ENCODE results near the gene AFF4.
"Not testable (repeated sequence)": the region's sequence is repeated elsewhere in the genome, so short reads cannot be mapped to it uniquely, and the experiment has no call there.

Gene AFF4

GRCh38 chr5:132952829-132953228, 10.6 kb downstream of the AFF4 start:
- no peak for DNase-seq

DNA sequence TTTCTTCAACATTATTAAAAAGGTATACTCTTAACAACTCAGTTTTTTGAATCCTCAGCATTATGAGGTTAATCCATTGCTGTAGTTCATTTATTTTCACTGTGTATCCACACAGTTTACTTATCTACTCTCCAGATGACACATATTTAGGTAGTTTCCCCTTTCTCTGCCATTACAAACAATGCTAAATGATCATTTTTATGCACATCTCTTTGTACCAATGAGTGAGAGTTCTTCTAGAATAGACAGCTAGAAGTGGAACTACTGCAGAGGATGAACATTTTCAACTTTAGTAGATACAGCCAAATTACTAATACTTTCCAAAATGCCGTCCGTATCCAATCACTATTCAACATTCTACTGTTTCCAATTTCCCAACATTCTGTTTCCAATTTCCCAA, 11.5 kb downstream of the AFF4 start:
- DNase-seq: no peak

DNA sequence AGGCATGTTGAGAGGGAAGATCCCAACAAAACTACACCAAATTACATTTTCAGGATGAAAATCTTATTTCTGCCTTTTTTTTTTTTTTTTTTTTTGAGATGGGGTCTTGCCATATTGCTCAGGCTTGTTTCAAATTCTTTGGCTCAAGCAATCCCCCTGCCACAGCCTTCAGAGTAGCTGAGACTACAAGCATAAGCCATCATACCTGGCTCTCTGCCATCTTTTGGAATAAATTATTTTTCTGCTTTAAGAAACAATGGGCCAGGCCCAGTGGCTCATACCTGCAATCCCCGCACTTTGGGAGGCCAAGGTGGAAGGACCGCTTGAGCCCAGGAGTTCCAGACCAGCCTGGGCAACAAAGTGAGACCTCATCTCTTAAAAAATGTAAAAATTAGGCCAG, 14.3 kb downstream of the AFF4 start:
- no peak for DNase-seq

- no peak for DNase-seq
These were observed 15.8 kb downstream of the AFF4 start for GRCh38 chr5:132947671-132948070.

DNA sequence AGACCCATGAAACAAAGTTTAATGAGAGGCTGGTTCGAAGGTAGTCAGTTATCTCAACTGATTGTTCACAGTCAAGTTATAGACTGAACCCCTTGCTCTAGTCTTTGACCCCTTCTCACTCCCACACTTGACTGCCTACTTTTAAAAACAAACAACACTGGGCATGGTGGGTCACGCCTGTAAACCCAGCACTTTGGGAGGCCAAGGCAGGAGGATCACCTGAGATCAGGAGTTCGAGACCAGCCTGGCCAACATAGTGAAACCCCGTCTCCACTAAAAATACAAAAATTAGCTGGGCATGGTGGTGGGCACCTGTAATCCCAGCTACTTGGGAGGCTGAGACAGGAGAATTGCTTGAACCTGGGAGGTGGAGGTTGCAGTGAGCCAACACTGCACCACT, 18.1 kb downstream of the AFF4 start:
- not testable (repeated sequence) for DNase-seq

- DNase-seq: no peak
These were observed 19.9 kb downstream of the AFF4 start for GRCh38 chr5:132943362-132944022.

- DNase-seq: no peak
These were observed 22.1 kb downstream of the AFF4 start for GRCh38 chr5:132941331-132941730.

GRCh38 chr5:132928062-132928407, 35.4 kb downstream of the AFF4 start:
- no peak for DNase-seq

- no peak for DNase-seq
These were observed 35.9 kb downstream of the AFF4 start for GRCh38 chr5:132927355-132928061.

DNA sequence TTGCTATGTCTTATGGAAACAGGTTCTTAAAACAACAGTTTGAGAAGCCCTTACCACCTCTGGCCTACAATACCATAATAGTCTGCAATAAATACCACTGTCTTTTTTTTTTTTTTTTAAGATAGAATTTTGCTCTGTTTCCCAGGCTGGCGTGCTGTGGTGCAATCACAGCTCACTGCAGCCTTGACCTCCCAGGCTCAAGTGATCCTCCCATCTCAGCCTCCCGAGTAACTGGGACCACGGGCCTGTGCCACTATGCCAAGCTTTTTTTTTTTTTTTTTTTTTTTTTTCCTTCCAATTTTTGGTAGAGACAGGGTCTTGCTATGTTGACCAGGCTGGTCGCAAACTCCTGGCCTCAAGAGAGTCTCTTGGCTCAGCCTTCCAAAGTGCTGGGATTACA, 37.0 kb downstream of the AFF4 start:
- no peak for DNase-seq

DNA sequence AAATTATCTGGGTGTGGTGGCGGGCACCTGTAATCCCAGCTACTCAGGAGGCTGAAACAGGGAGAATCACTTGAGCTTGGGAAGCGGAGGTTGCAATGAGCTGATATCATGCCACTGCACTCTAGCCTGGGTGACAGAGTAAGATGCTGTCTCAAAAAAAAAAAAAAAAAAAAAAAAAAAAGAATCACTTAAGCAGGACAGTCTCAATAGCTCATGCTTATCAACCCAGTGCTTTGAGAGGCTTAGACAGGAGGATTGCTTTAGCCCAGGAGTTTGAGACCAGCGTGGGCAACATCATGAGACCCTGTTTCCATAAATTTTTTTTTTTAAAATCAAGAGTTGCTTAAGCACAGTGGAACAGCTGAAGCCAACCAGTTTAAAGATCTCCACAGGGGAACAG, 47.3 kb downstream of the AFF4 start:
- DNase-seq: no peak

GRCh38 chr5:132915681-132916080, 47.8 kb downstream of the AFF4 start:
- DNase-seq: no peak

DNA sequence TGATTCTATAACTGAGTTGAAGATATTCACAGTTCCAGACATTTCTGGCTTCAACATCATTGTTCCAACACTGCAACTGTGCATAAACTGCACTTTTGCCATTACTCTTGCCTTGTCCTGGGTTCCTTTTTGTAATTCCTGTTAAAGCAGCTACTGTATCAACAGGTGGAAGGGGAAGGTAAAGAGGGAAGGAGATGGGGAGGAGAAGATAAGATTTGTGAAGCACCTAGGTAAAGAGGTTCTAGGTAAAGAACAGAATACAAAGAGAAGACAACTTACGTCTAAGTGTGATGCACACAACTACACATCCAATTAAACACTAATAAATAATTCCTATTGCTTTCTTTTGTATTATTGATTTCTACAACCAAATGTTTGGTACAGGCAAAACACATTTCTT, 53.7 kb downstream of the AFF4 start:
- DNase-seq: no peak

- no peak for DNase-seq
These were observed 56.3 kb downstream of the AFF4 start for GRCh38 chr5:132907161-132907560.

DNA sequence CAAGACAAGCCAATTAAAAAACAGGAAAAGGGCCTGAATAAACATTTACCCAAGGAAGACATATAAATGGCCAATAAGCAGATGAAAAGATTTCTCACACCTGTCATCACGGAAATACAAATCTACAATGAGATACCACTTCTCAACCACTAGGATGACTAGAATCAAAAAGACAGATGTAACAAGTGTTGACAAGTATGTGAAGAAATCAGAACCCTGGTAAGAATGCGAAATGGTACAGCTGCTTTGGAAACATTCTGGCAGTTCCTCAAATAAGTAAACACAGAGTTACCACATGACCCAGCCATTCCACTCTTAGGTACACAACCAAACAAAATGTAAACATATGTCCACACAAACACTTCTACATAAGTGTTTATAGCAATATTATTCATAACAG, 57.5 kb downstream of the AFF4 start:
- no peak for DNase-seq

GRCh38 chr5:132901730-132902129, 61.7 kb downstream of the AFF4 start:
- no peak for DNase-seq

DNA sequence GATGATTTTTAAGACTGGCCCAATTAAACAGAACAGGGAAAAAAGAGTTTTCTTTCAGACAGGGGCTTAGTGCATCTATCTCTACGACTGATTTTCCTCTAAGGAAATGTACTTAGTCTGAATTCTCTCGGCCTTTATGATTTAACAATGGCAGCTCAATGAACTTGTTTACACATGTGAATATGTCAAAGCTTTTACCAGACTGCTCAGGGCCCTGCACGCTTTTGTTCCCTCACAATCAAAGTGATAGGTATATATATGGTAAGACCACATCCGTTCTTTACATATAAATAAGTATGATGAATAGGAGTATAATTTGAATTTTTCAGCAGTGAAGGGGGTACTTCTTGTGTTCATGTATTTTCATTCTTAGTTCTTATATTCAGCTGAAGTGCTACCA, 62.4 kb downstream of the AFF4 start:
- DNase-seq: no peak

- DNase-seq: no peak
These were observed 65.3 kb downstream of the AFF4 start for GRCh38 chr5:132898094-132898493.

- DNase-seq: no peak
These were observed 66.7 kb downstream of the AFF4 start for GRCh38 chr5:132896685-132897084.

DNA sequence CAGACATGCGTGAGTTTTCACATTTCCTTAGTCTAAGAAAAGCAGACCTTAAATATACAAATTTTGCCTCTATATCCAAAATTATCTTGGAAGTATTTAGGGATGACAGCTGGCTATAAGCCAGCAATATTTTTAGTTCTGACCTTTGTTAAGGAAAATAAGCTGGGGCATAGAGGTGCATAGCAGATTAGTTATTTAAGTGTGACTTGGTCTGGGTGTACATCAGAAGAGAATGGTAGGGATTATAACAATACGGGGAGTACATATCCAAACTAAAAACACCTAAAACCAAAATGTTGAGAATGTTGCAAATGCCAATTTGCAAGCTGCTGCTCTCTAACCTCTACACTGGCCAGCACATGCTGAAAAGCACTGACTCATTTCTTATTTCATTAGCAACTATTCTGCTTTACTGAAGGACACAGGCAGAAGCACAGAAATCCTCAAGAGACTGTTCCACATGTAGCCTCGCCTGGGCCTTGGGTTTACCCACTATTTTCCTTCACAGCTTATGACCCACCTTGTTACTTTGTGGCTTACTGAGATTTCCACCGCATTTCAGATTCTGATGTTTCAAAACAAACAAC, 67.6 kb downstream of the AFF4 start:
- DNase-seq: no peak

- no peak for DNase-seq
These were observed 72.6 kb downstream of the AFF4 start for GRCh38 chr5:132890817-132891216.

DNA sequence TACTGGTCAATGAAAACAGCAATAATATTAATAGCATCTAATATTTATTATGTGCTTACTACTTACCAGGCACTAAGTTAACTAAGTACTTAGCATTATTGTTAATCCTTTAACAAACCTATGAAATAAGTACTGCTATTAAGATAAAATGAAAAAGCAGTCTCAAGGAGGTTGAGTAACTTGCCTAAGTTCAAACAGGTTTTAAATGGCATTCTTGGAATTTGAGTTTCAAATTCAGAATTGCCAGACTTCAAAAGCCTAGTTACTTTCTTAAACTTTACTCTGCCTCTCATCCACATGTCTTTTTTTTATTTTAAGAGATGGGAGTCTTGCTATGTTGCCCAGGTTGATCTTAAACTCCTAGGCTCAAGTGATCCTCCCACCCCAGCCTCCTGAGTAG, 73.9 kb downstream of the AFF4 start:
- DNase-seq: no peak

DNA sequence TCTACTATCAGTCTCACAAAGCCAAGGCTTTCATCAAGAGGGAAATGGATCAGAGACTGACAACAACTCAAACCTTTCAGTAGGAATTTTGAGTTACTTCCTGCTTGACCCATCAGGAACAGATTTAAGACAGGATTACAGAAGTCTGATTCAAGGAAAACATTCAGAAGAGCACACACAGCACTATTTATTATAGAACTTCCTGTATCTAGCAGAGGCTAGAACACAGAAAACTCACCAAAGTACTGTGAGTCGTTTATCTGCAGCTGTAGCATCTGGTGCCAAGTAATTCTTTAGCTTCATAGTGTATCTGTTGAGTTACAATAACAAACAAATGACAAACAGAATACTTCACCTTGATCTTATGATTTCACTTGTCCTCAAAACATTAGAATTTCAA, 76.2 kb downstream of the AFF4 start:
- DNase-seq: no peak

DNA sequence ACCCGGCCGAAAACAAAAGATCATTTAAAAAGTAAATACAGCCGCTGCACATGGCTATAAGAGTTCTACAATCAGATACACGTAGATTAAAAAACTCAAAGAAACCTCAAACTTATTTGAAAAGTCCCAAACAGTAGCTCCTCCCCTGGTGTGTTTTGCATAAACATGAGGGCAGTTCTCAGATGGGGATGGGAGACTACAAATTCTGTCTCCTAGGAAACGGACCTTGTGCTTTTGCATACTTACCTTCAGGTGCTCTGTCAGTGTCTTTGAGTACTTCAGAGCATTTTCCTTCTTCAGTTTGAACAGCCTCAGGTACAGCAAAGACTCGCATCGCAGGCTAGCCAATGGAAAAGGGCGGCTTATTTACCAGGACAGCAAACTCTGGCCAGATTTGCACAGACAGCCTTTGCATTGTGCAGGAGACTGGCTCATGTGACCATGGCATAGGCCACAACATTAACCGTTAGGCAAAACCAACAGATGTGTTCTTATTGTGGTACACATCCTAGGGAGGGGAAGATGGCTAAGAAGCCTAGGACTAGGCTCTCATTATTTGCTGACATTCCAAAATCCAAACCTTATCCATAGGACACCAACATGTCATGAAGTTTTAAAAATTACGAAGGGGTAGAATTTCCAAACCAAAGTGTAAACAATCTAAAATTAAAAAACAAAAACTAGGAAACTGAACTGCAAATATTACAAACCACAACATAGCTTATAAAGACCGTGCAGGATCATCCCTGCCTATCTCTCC, 77.2 kb downstream of the AFF4 start:
- DNase-seq: no peak
